ENCODE measurements around the gene EPHA3. TPM values are rescaled to one million over a fixed set of nuclear protein-coding genes. Genes with fewer than 3 reads are reported as not detected.

The EPHA3 gene
- total and polyA plus RNA-seq, 2 of the 4 experiments (the other 2 are of a cell fraction) = 0.10 to 0.18 TPM

DNA sequence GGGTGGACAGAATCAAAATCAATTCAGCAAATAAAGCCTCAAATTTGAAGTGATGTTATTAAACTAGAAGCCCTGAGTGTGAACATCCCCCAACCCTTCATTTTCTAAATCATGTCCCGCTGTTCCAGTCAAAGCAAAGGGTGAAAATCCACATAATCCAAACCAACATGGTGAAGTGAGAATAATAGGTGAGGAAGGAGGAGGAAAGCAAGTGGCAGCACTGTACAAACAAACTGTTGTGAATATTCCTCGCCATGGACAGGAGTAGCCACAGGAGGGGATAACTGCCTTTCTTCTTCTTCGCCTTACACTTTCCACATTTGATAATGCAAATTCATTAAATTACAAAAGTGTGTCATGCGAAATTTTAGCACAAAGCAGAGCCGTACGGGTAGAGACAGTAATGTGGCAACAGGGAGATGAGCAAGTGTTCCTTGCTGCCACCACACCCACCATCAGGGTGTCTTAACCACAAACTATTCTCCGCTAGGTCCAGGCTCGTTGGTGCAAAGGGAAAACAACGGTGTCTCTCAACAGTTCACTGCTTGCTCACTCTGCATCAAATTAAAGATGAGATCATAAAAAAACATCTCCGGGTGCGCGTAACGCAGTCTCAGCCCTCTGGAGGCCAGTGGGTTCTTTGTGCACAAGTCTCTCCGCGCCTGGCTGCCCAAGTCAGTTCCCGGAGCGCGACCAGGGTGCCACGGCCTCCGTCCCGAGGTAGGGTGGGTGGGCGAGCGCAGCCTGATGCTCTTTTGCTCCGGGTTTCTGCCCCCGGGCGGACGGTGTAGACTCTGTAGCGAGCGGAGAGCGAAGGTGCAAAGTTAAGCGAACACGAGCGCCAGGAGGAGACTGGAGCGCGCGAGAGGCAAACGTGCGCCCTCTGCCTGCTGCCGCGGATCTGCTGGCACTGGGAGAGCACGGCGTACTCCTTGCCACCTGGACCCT is 6.7 kb downstream of the EPHA3 start:
- H4K91ac ChIP-seq (ENCODE audit: insufficient read depth, low read depth, low read length) = no peak overlapping the region
- dilution Hi-C loops (cut with HindIII; ENCODE audit: low sequenced_read_pairs, unreplicated experiment) = no loop called here

More for the DNA sequence above, 6.7 kb downstream of the EPHA3 start:
- Histone ChIP-seq H3K9ac (ENCODE audit: low read depth, low read length) (no peak overlapping the region), H3K4me3 (ENCODE audit: insufficient read depth, low read depth, low read length) (peak overlapping the region; percentile 58), H3K27me3 (ENCODE audit: control insufficient read depth, insufficient read depth, low read length) (no peaks in the 10 kb centered on the region), H2AFZ (replicated peaks; ENCODE audit: low read length, poor library complexity) (peak overlapping the region; percentile 95), H3K79me1 (ENCODE audit: low read depth in 1 of 2, low read length in 2 of 2) (no peaks in the 10 kb centered on the region), H3K4me2 (ENCODE audit: low read depth, low read length) (peak overlapping the region; percentile 86), H4K20me1 (ENCODE audit: insufficient read depth, low read length) (no peaks in the 10 kb centered on the region), H2BK20ac (ENCODE audit: low read depth, low read length) (no peak overlapping the region), H2BK15ac (ENCODE audit: low read depth, low read length) (no peak overlapping the region), H3K9me1 (ENCODE audit: insufficient read depth, low read length) (no peaks in the 10 kb centered on the region; the same call in 1 of the 2 replicates), H3K9me3 (ENCODE audit: control insufficient read depth, insufficient read depth, low read length) (no peaks in the 10 kb centered on the region), H3K36me3 (ENCODE audit: control insufficient read depth, insufficient read depth, low read length) (no peaks in the 10 kb centered on the region), H3K14ac (replicated peaks; ENCODE audit: low read depth, low read length) (no peak overlapping the region), H2AK5ac (ENCODE audit: low read depth, low read length) (no peak overlapping the region), H2AK9ac (replicated peaks; ENCODE audit: low read depth, low read length, poor library complexity) (peak overlapping the region; percentile 81), H3K4ac (ENCODE audit: low read depth, low read length) (no peak overlapping the region), H3K56ac (ENCODE audit: extremely low read depth, insufficient read depth, low read length) (no peak overlapping the region), H4K5ac (ENCODE audit: low read depth, low read length) (no peak overlapping the region), H3K23ac (ENCODE audit: low read depth, low read length) (peak overlapping the region; percentile 39; the same call in 1 of the 2 replicates), H3K27ac (ENCODE audit: insufficient read depth, low read length) (no peak overlapping the region), H3K18ac (ENCODE audit: low read depth, low read length) (no peak overlapping the region), H2BK120ac (ENCODE audit: low read depth, low read length) (no peak overlapping the region; the same call in 1 of the 2 replicates), H4K8ac (ENCODE audit: low read depth in 2 of 2, low read length in 2 of 2) (no peak overlapping the region), H2BK5ac (ENCODE audit: low read depth, low read length, poor library complexity, severe bottlenecking) (no peak overlapping the region), H3K4me1 (ENCODE audit: control insufficient read depth, insufficient read depth, low read length) (no peaks in the 10 kb centered on the region)
- no TSS peak for BruUV-seq (replicated peaks)
- ChIA-PET POLR2A (ENCODE audit: unreplicated experiment) (no interaction called here), CTCF (interaction anchor here (0.6 kb wide), 1 partner anchor 146 kb away, joined by 4 read pairs; no protein-coding TSS in a partner anchor)
- TF ChIP-seq FOS (IDR thresholded peaks at IDR 0.05; ENCODE audit: low read depth, low read length) (no peak), RAD21 (IDR thresholded peaks at IDR 0.05; ENCODE audit: low read length) (peak; percentile 43), SMC3 (IDR thresholded peaks at IDR 0.05; ENCODE audit: low read depth, low read length) (peak; percentile 37; the same call in 1 of the 2 replicates)
- TF ChIP-seq, protein P1, sequence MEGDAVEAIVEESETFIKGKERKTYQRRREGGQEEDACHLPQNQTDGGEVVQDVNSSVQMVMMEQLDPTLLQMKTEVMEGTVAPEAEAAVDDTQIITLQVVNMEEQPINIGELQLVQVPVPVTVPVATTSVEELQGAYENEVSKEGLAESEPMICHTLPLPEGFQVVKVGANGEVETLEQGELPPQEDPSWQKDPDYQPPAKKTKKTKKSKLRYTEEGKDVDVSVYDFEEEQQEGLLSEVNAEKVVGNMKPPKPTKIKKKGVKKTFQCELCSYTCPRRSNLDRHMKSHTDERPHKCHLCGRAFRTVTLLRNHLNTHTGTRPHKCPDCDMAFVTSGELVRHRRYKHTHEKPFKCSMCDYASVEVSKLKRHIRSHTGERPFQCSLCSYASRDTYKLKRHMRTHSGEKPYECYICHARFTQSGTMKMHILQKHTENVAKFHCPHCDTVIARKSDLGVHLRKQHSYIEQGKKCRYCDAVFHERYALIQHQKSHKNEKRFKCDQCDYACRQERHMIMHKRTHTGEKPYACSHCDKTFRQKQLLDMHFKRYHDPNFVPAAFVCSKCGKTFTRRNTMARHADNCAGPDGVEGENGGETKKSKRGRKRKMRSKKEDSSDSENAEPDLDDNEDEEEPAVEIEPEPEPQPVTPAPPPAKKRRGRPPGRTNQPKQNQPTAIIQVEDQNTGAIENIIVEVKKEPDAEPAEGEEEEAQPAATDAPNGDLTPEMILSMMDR (conservative IDR thresholded peaks at IDR 0.05; ENCODE audit: low read depth, low read length) = peak; percentile 51
- ATAC-seq (ENCODE audit: low read depth) (peak; percentile 95), DNase-seq (peak; percentile 42)
- in situ Hi-C loops (cut with MboI; ENCODE audit: low sequenced_read_pairs) (no loop called here), intact Hi-C loops (cut with micrococcal nuclease) (loop anchor here (5.0 to 10.0 kb wide), 2 partner anchors 912 to 1071 kb away; no protein-coding TSS in a partner anchor)
- 2% methylated on average over 20 of the region's 42 CpGs; no CpG with 5 or more reads in 1 of the 2 experiments for WGBS, 2 experiments (ENCODE audit: extremely low coverage in 2 of 2, insufficient read length in 1 of 2)
